ENCODE data around the gene CFAP61. TPM values are rescaled to one million over a fixed set of nuclear protein-coding genes. Genes with fewer than 3 reads are reported as not detected.

The CFAP61 gene
- total and polyA plus RNA-seq, 9 donors: 0.37 to 4.7 (median 2.2) TPM

- Histone ChIP-seq H3K4me3 (ENCODE audit: low read length) (no peak overlapping the region), H3K27ac (ENCODE audit: low read length) (no peak overlapping the region), H3K9me3 (replicated peaks; ENCODE audit: control insufficient read depth, low read depth, low read length) (peaks cover 2% of the 10 kb centered on the region), H3K27me3 (ENCODE audit: control insufficient read depth, insufficient read depth, low read length) (no peaks in the 10 kb centered on the region), H3K4me1 (ENCODE audit: control insufficient read depth, insufficient read depth, low read length) (peaks cover 11% of the 10 kb centered on the region), H3K36me3 (ENCODE audit: control insufficient read depth, insufficient read depth, low read length) (no peaks in the 10 kb centered on the region)
- no peak for DNase-seq
- 70% methylated on average over 6 of the region's 6 CpGs for WGBS (ENCODE audit: insufficient coverage)
Measured at GRCh38 chr20:20322912-20323311, 270.6 kb downstream of the CFAP61 start.

DNA sequence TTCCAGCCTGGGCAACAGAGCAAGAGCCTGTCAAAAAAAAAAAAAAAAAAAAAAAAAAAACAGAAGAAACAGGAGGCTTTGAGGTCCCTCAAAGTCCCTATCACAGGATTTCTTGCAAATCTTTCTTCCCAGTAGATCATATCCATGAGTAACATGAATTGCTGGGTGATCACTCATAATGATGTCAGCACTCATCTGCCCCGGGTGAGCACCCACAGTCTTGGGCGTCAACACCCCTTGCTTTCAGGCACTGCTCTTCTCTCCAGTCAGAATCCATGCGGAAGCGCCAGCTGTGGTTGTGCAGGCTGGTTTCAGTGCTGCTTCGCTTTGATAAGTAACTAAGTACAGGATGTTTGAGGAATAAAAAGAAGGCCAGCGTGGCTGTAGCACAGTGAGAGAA, 275.4 kb downstream of the CFAP61 start:
- no peaks in the 10 kb centered on the region for H3K36me3 ChIP-seq (ENCODE audit: control insufficient read depth, insufficient read depth, low read length)
- peaks cover 5% of the 10 kb centered on the region for H3K4me1 ChIP-seq (ENCODE audit: control insufficient read depth, insufficient read depth, low read length)
- no peak overlapping the region for H3K27ac ChIP-seq (ENCODE audit: low read length)
- H3K27me3 ChIP-seq (ENCODE audit: control insufficient read depth, insufficient read depth, low read length): no peaks in the 10 kb centered on the region
- 83% methylated on average over 4 of the region's 6 CpGs for WGBS (ENCODE audit: insufficient coverage)
- no peak for DNase-seq
- H3K9me3 ChIP-seq (replicated peaks; ENCODE audit: control insufficient read depth, low read depth, low read length): no peaks in the 10 kb centered on the region
- H3K4me3 ChIP-seq (ENCODE audit: low read length): no peak overlapping the region

DNA sequence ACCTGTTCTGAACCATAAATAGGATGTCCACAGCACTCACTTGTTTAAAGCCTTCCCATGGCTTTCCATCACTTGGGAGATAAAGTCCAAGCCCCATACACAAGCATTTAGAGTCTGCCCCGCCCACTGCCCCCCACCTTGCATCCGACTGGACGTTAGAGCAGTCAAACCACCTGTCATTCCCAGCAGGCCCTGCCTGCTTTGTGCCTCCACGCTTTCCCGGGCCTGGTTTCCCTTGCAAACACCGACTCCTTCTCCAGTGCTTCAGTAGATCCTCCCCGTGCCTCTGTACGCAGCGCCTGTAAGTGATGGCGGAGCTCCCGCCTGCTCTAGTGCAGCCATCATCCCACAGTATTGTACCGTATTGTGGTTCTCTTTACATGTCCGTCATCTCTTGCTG, 277.2 kb downstream of the CFAP61 start:
- Histone ChIP-seq H3K27me3 (ENCODE audit: control insufficient read depth, insufficient read depth, low read length) (no peaks in the 10 kb centered on the region), H3K4me1 (ENCODE audit: control insufficient read depth, insufficient read depth, low read length) (peaks cover 5% of the 10 kb centered on the region), H3K9me3 (replicated peaks; ENCODE audit: control insufficient read depth, low read depth, low read length) (no peaks in the 10 kb centered on the region), H3K27ac (ENCODE audit: low read length) (no peak overlapping the region), H3K36me3 (ENCODE audit: control insufficient read depth, insufficient read depth, low read length) (no peaks in the 10 kb centered on the region), H3K4me3 (ENCODE audit: low read length) (no peak overlapping the region)
- no peak for DNase-seq
- 80% methylated on average over 13 of the region's 13 CpGs for WGBS (ENCODE audit: insufficient coverage)

DNA sequence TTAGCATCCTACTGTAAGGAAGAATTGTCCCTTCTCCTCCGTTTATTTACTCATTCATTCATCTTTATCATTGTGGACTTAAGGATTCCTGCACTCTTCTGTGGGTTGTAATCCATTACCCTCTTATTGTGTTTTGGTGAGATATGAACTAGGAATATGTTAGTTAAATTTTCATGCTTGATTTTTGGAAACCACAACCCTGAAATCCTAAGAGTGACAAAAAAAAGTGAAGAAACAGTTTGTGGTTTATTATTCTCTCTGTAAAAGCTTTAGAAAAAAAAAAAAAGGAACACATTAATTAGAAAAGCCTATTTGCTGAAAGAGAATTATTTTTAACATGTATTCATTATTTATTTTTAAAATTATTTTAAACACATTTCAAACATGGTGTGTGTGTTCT, 278.8 kb downstream of the CFAP61 start:
- Histone ChIP-seq H3K9me3 (replicated peaks; ENCODE audit: control insufficient read depth, low read depth, low read length) (no peaks in the 10 kb centered on the region), H3K4me1 (ENCODE audit: control insufficient read depth, insufficient read depth, low read length) (peaks cover 5% of the 10 kb centered on the region), H3K4me3 (ENCODE audit: low read length) (no peak overlapping the region), H3K27me3 (ENCODE audit: control insufficient read depth, insufficient read depth, low read length) (no peaks in the 10 kb centered on the region), H3K27ac (ENCODE audit: low read length) (no peak overlapping the region), H3K36me3 (ENCODE audit: control insufficient read depth, insufficient read depth, low read length) (no peaks in the 10 kb centered on the region)
- no CpG with 5 or more reads among the region's 1 CpG for WGBS (ENCODE audit: insufficient coverage)
- DNase-seq: no peak

GRCh38 chr20:20331817-20332216, 279.5 kb downstream of the CFAP61 start:
- DNase-seq: no peak
- no peak overlapping the region for H3K4me3 ChIP-seq (ENCODE audit: low read length)
- no peaks in the 10 kb centered on the region for H3K9me3 ChIP-seq (replicated peaks; ENCODE audit: control insufficient read depth, low read depth, low read length)
- H3K27ac ChIP-seq (ENCODE audit: low read length): no peak overlapping the region
- H3K27me3 ChIP-seq (ENCODE audit: control insufficient read depth, insufficient read depth, low read length): no peaks in the 10 kb centered on the region
- peaks cover 5% of the 10 kb centered on the region for H3K4me1 ChIP-seq (ENCODE audit: control insufficient read depth, insufficient read depth, low read length)
- no peaks in the 10 kb centered on the region for H3K36me3 ChIP-seq (ENCODE audit: control insufficient read depth, insufficient read depth, low read length)
- no CpG with 5 or more reads among the region's 2 CpGs for WGBS (ENCODE audit: insufficient coverage)

DNA sequence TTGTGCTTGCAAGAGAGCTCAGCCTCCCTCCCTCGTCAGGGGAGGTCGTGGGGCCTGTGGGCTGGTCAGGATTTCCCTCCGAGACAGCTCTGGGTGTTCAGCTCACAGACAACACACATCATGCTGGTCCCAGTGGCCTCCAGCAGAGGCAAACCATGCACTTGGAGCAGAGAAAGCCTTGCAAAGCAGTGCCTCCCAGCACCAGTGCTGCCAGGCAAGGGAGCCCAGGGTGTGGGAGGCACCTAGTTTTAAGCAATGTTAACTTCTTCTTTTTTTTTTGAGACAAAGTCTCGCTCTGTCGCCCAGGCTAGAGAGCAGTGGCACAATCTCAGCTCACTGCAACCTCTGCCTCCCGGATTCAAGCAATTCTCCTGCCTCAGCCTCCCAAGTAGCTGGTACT, 281.5 kb downstream of the CFAP61 start:
- H3K4me3 ChIP-seq (ENCODE audit: low read length): no peak overlapping the region
- 68% methylated on average over 6 of the region's 6 CpGs for WGBS (ENCODE audit: insufficient coverage)
- H3K36me3 ChIP-seq (ENCODE audit: control insufficient read depth, insufficient read depth, low read length): no peaks in the 10 kb centered on the region
- H3K27ac ChIP-seq (ENCODE audit: low read length): no peak overlapping the region
- no peaks in the 10 kb centered on the region for H3K9me3 ChIP-seq (replicated peaks; ENCODE audit: control insufficient read depth, low read depth, low read length)
- DNase-seq: no peak
- no peaks in the 10 kb centered on the region for H3K27me3 ChIP-seq (ENCODE audit: control insufficient read depth, insufficient read depth, low read length)
- H3K4me1 ChIP-seq (ENCODE audit: control insufficient read depth, insufficient read depth, low read length): peaks cover 5% of the 10 kb centered on the region

DNA sequence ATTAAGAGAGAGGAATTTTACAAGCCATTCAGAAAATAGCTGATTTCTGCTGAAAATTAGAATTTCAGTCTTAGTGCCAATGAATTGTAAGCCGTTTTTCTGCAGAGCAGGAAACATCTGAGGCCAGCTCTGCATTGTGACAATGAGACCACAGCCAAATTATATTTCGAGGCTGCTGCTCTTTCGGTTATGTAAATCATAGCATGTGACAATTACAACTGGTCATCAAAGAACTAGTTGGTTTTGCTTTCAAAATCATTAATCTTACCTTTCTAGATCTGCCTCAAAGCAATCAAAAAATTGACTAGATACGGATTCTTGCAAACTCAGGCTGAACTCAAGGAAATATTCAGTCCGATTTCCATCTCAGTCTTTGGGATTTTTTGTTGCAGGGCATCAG, 282.2 kb downstream of the CFAP61 start:
- no peaks in the 10 kb centered on the region for H3K27me3 ChIP-seq (ENCODE audit: control insufficient read depth, insufficient read depth, low read length)
- peak; percentile 8 for DNase-seq
- H3K4me1 ChIP-seq (ENCODE audit: control insufficient read depth, insufficient read depth, low read length): peaks cover under 1% of the 10 kb centered on the region
- no peaks in the 10 kb centered on the region for H3K9me3 ChIP-seq (replicated peaks; ENCODE audit: control insufficient read depth, low read depth, low read length)
- no peak overlapping the region for H3K27ac ChIP-seq (ENCODE audit: low read length)
- no peak overlapping the region for H3K4me3 ChIP-seq (ENCODE audit: low read length)
- 70% methylated on average over 4 of the region's 5 CpGs for WGBS (ENCODE audit: insufficient coverage)
- no peaks in the 10 kb centered on the region for H3K36me3 ChIP-seq (ENCODE audit: control insufficient read depth, insufficient read depth, low read length)

- Histone ChIP-seq H3K27me3 (ENCODE audit: control insufficient read depth, insufficient read depth, low read length) (no peaks in the 10 kb centered on the region), H3K36me3 (ENCODE audit: control insufficient read depth, insufficient read depth, low read length) (no peaks in the 10 kb centered on the region), H3K4me3 (ENCODE audit: low read length) (no peak overlapping the region), H3K27ac (ENCODE audit: low read length) (no peak overlapping the region), H3K9me3 (replicated peaks; ENCODE audit: control insufficient read depth, low read depth, low read length) (no peaks in the 10 kb centered on the region), H3K4me1 (ENCODE audit: control insufficient read depth, insufficient read depth, low read length) (no peaks in the 10 kb centered on the region)
- WGBS (ENCODE audit: insufficient coverage): 91% methylated on average over 9 of the region's 14 CpGs
- DNase-seq: no peak
Measured at GRCh38 chr20:20338133-20338730, 285.9 kb downstream of the CFAP61 start.

- H3K4me1 ChIP-seq (ENCODE audit: control insufficient read depth, insufficient read depth, low read length): no peaks in the 10 kb centered on the region
- H3K27me3 ChIP-seq (ENCODE audit: control insufficient read depth, insufficient read depth, low read length): no peaks in the 10 kb centered on the region
- no peak for DNase-seq
- WGBS (ENCODE audit: insufficient coverage): 89% methylated on average over 15 of the region's 16 CpGs
- no peaks in the 10 kb centered on the region for H3K9me3 ChIP-seq (replicated peaks; ENCODE audit: control insufficient read depth, low read depth, low read length)
- H3K27ac ChIP-seq (ENCODE audit: low read length): no peak overlapping the region
- no peak overlapping the region for H3K4me3 ChIP-seq (ENCODE audit: low read length)
- H3K36me3 ChIP-seq (ENCODE audit: control insufficient read depth, insufficient read depth, low read length): no peaks in the 10 kb centered on the region
Measured at GRCh38 chr20:20340443-20340842, 288.1 kb downstream of the CFAP61 start.

DNA sequence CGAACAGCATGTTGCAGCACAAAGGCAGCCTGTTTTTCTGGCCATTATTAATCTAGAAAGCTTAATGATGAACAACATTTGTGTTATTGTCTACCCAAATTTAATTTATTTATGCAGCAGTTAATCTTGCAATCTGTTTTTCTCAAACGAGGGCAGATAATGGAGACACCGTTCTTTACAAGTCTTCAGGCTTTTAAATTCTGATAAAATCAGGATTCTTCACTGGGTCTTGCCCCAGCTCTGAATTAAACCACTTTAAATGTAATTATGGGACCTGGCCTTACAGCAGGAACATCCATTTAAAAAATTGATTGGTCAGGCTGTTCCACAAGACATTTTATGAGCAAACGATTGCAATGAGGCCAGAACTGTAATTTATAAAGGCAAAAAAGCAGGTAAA, 289.0 kb downstream of the CFAP61 start:
- no CpG with 5 or more reads among the region's 4 CpGs for WGBS (ENCODE audit: insufficient coverage)

GRCh38 chr20:20342066-20342465, 289.7 kb downstream of the CFAP61 start:
- WGBS (ENCODE audit: insufficient coverage): no CpG with 5 or more reads among the region's 5 CpGs
- no peak overlapping the region for H3K27ac ChIP-seq (ENCODE audit: low read length)
- H3K4me1 ChIP-seq (ENCODE audit: control insufficient read depth, insufficient read depth, low read length): no peaks in the 10 kb centered on the region
- no peak for DNase-seq
- H3K36me3 ChIP-seq (ENCODE audit: control insufficient read depth, insufficient read depth, low read length): no peaks in the 10 kb centered on the region
- no peaks in the 10 kb centered on the region for H3K27me3 ChIP-seq (ENCODE audit: control insufficient read depth, insufficient read depth, low read length)
- H3K4me3 ChIP-seq (ENCODE audit: low read length): no peak overlapping the region
- H3K9me3 ChIP-seq (replicated peaks; ENCODE audit: control insufficient read depth, low read depth, low read length): no peaks in the 10 kb centered on the region

More for the DNA sequence above, 289.0 kb downstream of the CFAP61 start:
- Histone ChIP-seq H3K27me3 (ENCODE audit: control insufficient read depth, insufficient read depth, low read length) (no peaks in the 10 kb centered on the region), H3K36me3 (ENCODE audit: control insufficient read depth, insufficient read depth, low read length) (no peaks in the 10 kb centered on the region), H3K4me3 (ENCODE audit: low read length) (no peak overlapping the region), H3K4me1 (ENCODE audit: control insufficient read depth, insufficient read depth, low read length) (no peaks in the 10 kb centered on the region), H3K27ac (ENCODE audit: low read length) (no peak overlapping the region), H3K9me3 (replicated peaks; ENCODE audit: control insufficient read depth, low read depth, low read length) (no peaks in the 10 kb centered on the region)
- DNase-seq: no peak

All from muscle of leg (tissue), 11 donors.